ENCODE measurements around the gene AMN1. TPM values are rescaled to one million over a fixed set of nuclear protein-coding genes. Genes with fewer than 3 reads are reported as not detected.
"Not testable (repeated sequence)": the region's sequence is repeated elsewhere in the genome, so short reads cannot be mapped to it uniquely, and the experiment has no call there.

Gene AMN1
- total and polyA plus RNA-seq, 4 donors: 22.3 to 43.9 (median 39.7) TPM

DNA sequence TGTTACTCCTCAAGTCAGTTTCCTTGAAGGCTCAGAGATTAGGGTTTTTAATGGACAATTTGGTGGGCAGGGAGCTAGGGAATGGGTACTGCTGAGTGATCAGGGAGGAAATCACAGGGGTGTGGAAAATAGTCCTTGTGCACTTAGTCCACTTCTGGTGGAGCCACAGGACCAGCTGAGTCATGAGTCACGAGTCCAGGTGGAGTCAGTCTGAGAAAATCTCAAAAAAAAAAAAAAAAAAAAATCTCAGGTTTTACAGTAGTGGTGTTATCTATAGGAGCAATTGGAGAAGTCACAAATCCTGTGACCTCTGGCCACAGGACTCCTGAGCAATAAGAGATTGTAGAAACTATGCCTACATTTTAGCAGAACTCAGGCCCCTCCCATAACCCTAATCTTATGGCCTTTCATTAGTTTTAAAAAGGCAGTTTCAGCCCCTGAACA is 28.2 kb upstream of the AMN1 start:
- Histone ChIP-seq H3K4me3 (ENCODE audit: low read depth, low read length) (no peak overlapping the region), H3K36me3 (ENCODE audit: control insufficient read depth, insufficient read depth, low read length) (no peaks in the 10 kb centered on the region), H3K4me1 (ENCODE audit: control insufficient read depth, insufficient read depth, low read length) (no peaks in the 10 kb centered on the region), H3K27ac (ENCODE audit: low read depth, low read length) (no peak overlapping the region), H3K27me3 (ENCODE audit: control insufficient read depth, insufficient read depth, low read length) (no peaks in the 10 kb centered on the region), H3K9me3 (ENCODE audit: control insufficient read depth, insufficient read depth, low read length) (no peaks in the 10 kb centered on the region)
- no CpG with 5 or more reads among the region's 1 CpG for whole genome bisulfite sequencing (ENCODE audit: insufficient coverage)
- DNase-seq (ENCODE audit: low read depth in 4 of 6, low spot score in 6 of 6): no peak

DNA sequence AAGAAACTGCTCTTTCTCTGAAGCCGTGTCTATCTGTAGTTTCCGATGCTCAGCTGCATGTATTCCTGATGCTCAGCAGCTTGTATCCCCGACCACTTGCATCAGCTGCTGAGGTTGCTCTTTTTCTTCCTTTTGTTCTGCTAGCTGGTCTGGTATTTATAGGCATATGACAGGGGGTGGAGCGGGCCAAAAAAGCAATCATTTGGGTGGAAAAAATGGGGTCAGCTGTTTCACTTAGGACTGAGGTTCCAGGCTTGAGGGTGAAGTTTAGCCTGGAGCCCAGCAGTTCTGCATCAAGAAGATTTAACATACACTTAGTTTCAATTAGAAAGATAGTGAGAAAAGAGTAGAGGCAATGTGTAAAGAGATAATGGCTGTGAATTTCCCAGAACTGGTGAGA is 23.6 kb upstream of the AMN1 start:
- WGBS (ENCODE audit: insufficient coverage): 53% methylated on average over 3 of the region's 4 CpGs
- Histone ChIP-seq H3K36me3 (ENCODE audit: control insufficient read depth, insufficient read depth, low read length) (no peaks in the 10 kb centered on the region), H3K9me3 (ENCODE audit: control insufficient read depth, insufficient read depth, low read length) (no peaks in the 10 kb centered on the region), H3K27ac (ENCODE audit: low read depth, low read length) (no peak overlapping the region), H3K4me1 (ENCODE audit: control insufficient read depth, insufficient read depth, low read length) (no peaks in the 10 kb centered on the region), H3K4me3 (ENCODE audit: low read depth, low read length) (no peak overlapping the region), H3K27me3 (ENCODE audit: control insufficient read depth, insufficient read depth, low read length) (no peaks in the 10 kb centered on the region)
- DNase-seq (ENCODE audit: low read depth in 4 of 6, low spot score in 6 of 6): peak in 2 of 6 donors; percentile 10 to 18

DNA sequence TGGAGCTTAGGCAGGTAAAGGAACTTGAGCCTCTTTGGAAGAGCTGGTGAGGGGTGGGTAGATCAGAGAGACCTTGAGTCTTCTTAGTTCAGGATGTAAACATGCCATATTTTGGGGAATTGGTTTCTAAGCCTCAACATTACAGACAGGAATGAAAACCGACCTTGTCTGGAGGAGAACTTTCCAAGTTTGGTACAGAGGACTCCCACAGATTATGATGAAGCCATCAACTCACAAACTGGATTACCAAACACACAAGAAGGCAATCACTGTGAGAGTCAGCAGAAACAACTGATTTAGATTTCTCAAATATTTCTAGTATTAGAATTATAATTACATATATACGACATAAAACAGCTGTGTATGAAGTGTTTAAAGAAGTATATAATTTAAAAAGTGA is 22.3 kb upstream of the AMN1 start:
- Histone ChIP-seq H3K4me1 (ENCODE audit: control insufficient read depth, insufficient read depth, low read length) (no peaks in the 10 kb centered on the region), H3K27ac (ENCODE audit: low read depth, low read length) (no peak overlapping the region), H3K27me3 (ENCODE audit: control insufficient read depth, insufficient read depth, low read length) (no peaks in the 10 kb centered on the region), H3K9me3 (ENCODE audit: control insufficient read depth, insufficient read depth, low read length) (no peaks in the 10 kb centered on the region), H3K36me3 (ENCODE audit: control insufficient read depth, insufficient read depth, low read length) (no peaks in the 10 kb centered on the region), H3K4me3 (ENCODE audit: low read depth, low read length) (no peak overlapping the region)
- WGBS (ENCODE audit: insufficient coverage): 83% methylated on average over 1 of the region's 2 CpGs
- DNase-seq (ENCODE audit: low read depth in 4 of 6, low spot score in 6 of 6): no peak

DNA sequence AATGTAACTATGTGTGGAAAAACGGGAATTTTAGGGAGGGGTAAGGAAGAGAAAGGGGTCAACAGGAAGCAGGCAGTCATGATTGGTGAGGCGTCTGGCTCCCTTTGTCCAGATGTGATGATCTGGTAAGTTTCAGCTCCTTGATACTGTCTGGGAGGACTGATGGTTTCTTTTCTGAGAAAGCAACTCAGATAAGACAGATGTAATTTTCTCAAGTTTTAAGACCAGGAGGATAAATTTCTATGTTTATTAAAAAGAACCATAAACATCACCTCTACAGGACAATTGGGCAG is 21.9 kb upstream of the AMN1 start:
- H3K36me3 ChIP-seq (ENCODE audit: control insufficient read depth, insufficient read depth, low read length): no peaks in the 10 kb centered on the region
- H3K9me3 ChIP-seq (ENCODE audit: control insufficient read depth, insufficient read depth, low read length): no peaks in the 10 kb centered on the region
- H3K27me3 ChIP-seq (ENCODE audit: control insufficient read depth, insufficient read depth, low read length): no peaks in the 10 kb centered on the region
- no peak overlapping the region for H3K4me3 ChIP-seq (ENCODE audit: low read depth, low read length)
- DNase-seq (ENCODE audit: low read depth in 4 of 6, low spot score in 6 of 6): no peak
- 65% methylated on average over 2 of the region's 2 CpGs for WGBS (ENCODE audit: insufficient coverage)
- no peak overlapping the region for H3K27ac ChIP-seq (ENCODE audit: low read depth, low read length)
- H3K4me1 ChIP-seq (ENCODE audit: control insufficient read depth, insufficient read depth, low read length): no peaks in the 10 kb centered on the region

DNA sequence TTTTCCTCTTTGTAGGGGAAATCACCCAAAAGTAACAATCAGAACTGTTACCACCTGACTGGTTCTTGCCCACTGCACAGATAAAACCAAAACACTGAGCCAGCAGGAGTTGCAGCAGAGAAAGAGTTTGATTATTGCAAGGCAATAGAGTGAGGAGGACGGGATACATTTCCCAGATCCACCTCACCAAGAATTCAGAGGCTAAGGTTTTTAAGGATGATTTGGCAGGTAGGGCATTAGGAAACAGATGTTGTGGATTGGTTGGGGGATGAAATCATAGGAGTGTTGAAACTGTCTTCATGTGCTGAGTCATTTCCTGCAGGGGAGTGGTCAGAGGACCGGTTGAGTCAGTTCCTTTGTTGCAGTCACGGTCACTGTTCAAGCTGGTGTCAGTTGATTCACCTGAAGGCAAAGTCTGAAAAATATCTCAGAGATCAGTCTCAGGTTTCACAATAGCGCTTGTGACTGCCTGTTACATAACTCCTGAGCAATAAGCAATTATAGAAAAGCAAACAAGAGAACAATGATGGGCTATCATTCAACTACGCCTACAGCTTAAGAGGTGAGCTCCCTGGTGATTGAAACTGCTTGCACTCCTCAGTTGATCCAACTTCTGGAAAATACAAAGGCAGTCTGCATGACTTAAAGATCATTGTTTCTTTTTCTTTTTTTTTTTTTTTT is 20.3 kb upstream of the AMN1 start:
- no peak for DNase-seq (ENCODE audit: low read depth in 4 of 6, low spot score in 6 of 6)
- H3K27ac ChIP-seq (ENCODE audit: low read depth, low read length): no peak overlapping the region

DNA sequence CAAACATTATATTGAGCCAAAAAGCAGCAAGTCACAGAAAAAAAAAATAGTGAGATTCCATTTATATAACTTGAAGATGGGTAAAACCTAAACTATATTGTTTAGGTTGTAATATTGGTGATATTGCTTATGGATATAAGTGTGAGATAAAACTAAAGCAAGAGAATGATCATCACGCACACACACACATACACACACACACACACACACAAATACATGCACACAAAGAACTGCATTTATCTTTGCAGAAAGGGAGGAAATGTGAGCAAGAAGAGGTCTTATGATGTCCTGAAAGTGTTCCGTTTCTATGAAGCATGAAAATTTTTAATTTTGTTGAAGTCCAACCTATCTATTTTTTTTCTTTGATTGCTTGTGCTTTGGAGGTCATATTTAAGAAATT is 16.4 kb upstream of the AMN1 start:
- no CpG with 5 or more reads among the region's 2 CpGs for WGBS (ENCODE audit: insufficient coverage)
- no peak overlapping the region for H3K4me3 ChIP-seq (ENCODE audit: low read depth, low read length)
- H3K27ac ChIP-seq (ENCODE audit: low read depth, low read length): no peak overlapping the region
- no peaks in the 10 kb centered on the region for H3K9me3 ChIP-seq (ENCODE audit: control insufficient read depth, insufficient read depth, low read length)
- H3K4me1 ChIP-seq (ENCODE audit: control insufficient read depth, insufficient read depth, low read length): no peaks in the 10 kb centered on the region
- no peaks in the 10 kb centered on the region for H3K36me3 ChIP-seq (ENCODE audit: control insufficient read depth, insufficient read depth, low read length)
- H3K27me3 ChIP-seq (ENCODE audit: control insufficient read depth, insufficient read depth, low read length): no peaks in the 10 kb centered on the region
- DNase-seq (ENCODE audit: low read depth in 4 of 6, low spot score in 6 of 6): no peak

More for the DNA sequence above, 20.3 kb upstream of the AMN1 start:
- no peaks in the 10 kb centered on the region for H3K27me3 ChIP-seq (ENCODE audit: control insufficient read depth, insufficient read depth, low read length)
- H3K4me3 ChIP-seq (ENCODE audit: low read depth, low read length): no peak overlapping the region
- H3K4me1 ChIP-seq (ENCODE audit: control insufficient read depth, insufficient read depth, low read length): no peaks in the 10 kb centered on the region
- H3K9me3 ChIP-seq (ENCODE audit: control insufficient read depth, insufficient read depth, low read length): no peaks in the 10 kb centered on the region
- 90% methylated on average over 4 of the region's 5 CpGs for WGBS (ENCODE audit: insufficient coverage)
- no peaks in the 10 kb centered on the region for H3K36me3 ChIP-seq (ENCODE audit: control insufficient read depth, insufficient read depth, low read length)

DNA sequence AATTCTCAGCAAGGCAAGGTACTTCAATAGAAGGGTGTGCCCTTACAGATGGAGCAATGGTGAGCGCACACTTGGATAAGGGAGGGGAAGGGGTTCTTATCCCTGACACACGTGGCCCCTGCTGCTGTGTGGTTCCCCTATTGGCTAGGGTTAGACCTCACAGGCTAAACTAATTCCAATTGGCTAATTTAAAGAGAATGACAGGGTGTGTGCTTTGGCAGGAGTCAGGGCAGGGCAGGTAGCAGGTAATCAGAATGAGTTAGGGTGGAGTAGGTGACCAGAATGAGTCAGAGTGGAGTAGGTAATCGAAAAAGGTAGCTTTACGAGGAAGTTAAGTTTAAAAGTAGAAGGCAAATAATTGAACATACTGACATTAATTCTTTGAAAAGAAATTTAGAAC is 15.5 kb upstream of the AMN1 start:
- DNase-seq (ENCODE audit: low read depth in 4 of 6, low spot score in 6 of 6); H3K9me3 ChIP-seq (ENCODE audit: control insufficient read depth, insufficient read depth, low read length); H3K4me1 ChIP-seq (ENCODE audit: control insufficient read depth, insufficient read depth, low read length); H3K27me3 ChIP-seq (ENCODE audit: control insufficient read depth, insufficient read depth, low read length); H3K36me3 ChIP-seq (ENCODE audit: control insufficient read depth, insufficient read depth, low read length); H3K4me3 ChIP-seq (ENCODE audit: low read depth, low read length); H3K27ac ChIP-seq (ENCODE audit: low read depth, low read length): not testable (repeated sequence)
- 100% methylated on average over 2 of the region's 4 CpGs for WGBS (ENCODE audit: insufficient coverage)

DNA sequence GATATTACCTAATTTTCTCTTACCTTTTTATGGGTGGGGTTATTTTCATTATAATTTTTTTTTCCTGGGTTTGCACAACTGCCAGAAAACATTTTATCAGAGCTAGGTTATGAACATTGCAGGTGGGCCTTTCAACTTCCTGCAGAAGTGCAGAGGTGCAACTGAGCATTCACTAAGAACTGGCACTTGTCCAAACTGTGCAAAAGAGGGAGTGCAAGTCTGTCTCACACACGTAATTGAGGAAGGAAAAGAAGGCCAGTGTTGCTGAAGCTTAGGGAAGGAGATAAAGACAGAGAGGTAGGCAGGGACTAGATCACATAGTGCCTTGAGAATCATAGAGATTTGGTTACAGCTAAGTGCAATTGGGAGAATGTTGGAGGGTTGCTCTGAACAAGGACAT is 14.1 kb upstream of the AMN1 start:
- no peaks in the 10 kb centered on the region for H3K36me3 ChIP-seq (ENCODE audit: control insufficient read depth, insufficient read depth, low read length)
- no peaks in the 10 kb centered on the region for H3K4me1 ChIP-seq (ENCODE audit: control insufficient read depth, insufficient read depth, low read length)
- H3K27me3 ChIP-seq (ENCODE audit: control insufficient read depth, insufficient read depth, low read length): no peaks in the 10 kb centered on the region
- H3K9me3 ChIP-seq (ENCODE audit: control insufficient read depth, insufficient read depth, low read length): no peaks in the 10 kb centered on the region
- H3K4me3 ChIP-seq (ENCODE audit: low read depth, low read length): no peak overlapping the region
- 33% methylated on average over 1 of the region's 1 CpG for WGBS (ENCODE audit: insufficient coverage)
- H3K27ac ChIP-seq (ENCODE audit: low read depth, low read length): no peak overlapping the region
- no peak for DNase-seq (ENCODE audit: low read depth in 4 of 6, low spot score in 6 of 6)

DNA sequence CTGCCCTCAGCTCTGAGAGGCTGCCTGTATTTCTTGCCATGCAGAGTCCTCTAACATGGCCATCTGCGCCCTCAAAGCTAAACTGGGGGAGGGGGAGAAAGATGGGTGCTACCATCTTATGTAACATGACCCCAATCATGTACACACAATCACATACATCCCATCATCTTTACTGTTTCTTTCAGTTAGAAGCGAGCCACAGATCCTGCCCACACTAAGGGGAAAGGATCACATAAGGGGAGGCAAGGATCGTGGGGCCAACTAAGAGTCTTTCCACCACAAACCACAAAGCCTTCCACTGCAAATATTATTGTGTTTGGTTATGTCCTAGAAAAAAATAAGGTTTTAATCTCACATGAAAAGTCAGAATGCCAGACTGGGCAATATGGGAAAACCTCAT is 11.8 kb upstream of the AMN1 start:
- Histone ChIP-seq H3K27me3 (ENCODE audit: control insufficient read depth, insufficient read depth, low read length) (no peaks in the 10 kb centered on the region), H3K4me3 (ENCODE audit: low read depth, low read length) (no peak overlapping the region), H3K27ac (ENCODE audit: low read depth, low read length) (no peak overlapping the region), H3K4me1 (ENCODE audit: control insufficient read depth, insufficient read depth, low read length) (no peaks in the 10 kb centered on the region), H3K36me3 (ENCODE audit: control insufficient read depth, insufficient read depth, low read length) (no peaks in the 10 kb centered on the region), H3K9me3 (ENCODE audit: control insufficient read depth, insufficient read depth, low read length) (no peaks in the 10 kb centered on the region)
- DNase-seq (ENCODE audit: low read depth in 4 of 6, low spot score in 6 of 6): no peak
- WGBS (ENCODE audit: insufficient coverage): no CpG with 5 or more reads among the region's 3 CpGs

DNA sequence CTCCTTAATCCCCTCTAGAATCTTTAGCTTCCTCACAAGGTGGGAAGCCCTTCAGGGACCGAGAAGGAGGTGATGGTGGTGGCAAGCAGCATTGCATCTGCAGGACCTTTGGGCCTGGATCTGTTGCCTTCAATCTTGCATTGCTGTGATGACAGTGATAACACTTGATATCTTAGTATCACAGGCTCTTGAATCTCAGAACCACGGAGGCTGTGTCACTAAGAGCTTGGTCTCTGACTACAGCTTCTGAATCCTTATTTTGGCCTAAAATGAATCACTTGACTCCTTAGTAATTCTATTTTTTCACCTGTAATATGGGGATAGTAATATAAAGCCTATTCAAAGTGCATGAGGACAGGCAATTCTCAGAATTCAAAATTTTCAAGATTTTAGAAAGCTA is 8.9 kb upstream of the AMN1 start:
- H3K4me1 ChIP-seq (ENCODE audit: control insufficient read depth, insufficient read depth, low read length): no peaks in the 10 kb centered on the region
- DNase-seq (ENCODE audit: low read depth in 4 of 6, low spot score in 6 of 6): no peak
- no peaks in the 10 kb centered on the region for H3K9me3 ChIP-seq (ENCODE audit: control insufficient read depth, insufficient read depth, low read length)
- no peaks in the 10 kb centered on the region for H3K36me3 ChIP-seq (ENCODE audit: control insufficient read depth, insufficient read depth, low read length)
- H3K4me3 ChIP-seq (ENCODE audit: low read depth, low read length): no peak overlapping the region
- no peak overlapping the region for H3K27ac ChIP-seq (ENCODE audit: low read depth, low read length)
- no CpG with 5 or more reads among the region's 2 CpGs for WGBS (ENCODE audit: insufficient coverage)
- H3K27me3 ChIP-seq (ENCODE audit: control insufficient read depth, insufficient read depth, low read length): no peaks in the 10 kb centered on the region

Data from spinal cord (tissue), 10 donors.